OCI-LY7 (cell line): Measurements from ENCODE around the gene BCL2L11.

Experiments
- EZH2phosphoT487 ChIP-seq: fragments of 200-600 bp; sonication (generic); IDR thresholded peaks from 2 replicates; pipeline ENCODE4 v1.6.1; 2018; ENCODE audit warnings: low read depth, borderline replicate concordance, mild to moderate bottlenecking, mixed run types, antibody characterized with exemption, low read length, moderate library complexity, mixed read lengths
- TF ChIP-seq, protein P1 (sequence below): fragments of 200-600 bp; sonication (generic); conservative IDR thresholded peaks from 2 replicates; pipeline ENCODE4 v1.5.1; 2014; ENCODE audit warnings: mild to moderate bottlenecking, antibody characterized with exemption, low read length, moderate library complexity, mixed read lengths

DNA sequence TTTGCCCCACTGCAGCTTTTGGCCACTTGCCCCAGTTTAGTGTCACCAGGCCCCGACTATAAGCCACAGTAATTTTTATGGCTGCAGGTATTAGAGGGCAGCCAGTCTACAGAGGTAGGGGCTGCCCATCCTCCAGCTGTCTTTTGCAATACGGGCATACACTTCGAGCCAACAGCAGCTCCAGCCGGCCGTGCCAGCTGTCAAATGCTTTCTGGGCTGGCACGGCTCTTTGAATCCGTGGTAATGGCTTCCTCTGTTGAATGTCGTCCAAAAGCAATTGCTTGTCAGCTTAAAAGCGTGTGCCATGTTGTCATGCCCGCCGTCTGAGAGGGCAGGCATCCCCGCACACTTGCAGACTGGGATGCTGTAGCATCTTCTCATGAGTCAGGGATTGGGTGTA lies 41.3 kb downstream of the BCL2L11 start:
- no peak for TF ChIP-seq EZH2phosphoT487
- TF ChIP-seq, protein P1, sequence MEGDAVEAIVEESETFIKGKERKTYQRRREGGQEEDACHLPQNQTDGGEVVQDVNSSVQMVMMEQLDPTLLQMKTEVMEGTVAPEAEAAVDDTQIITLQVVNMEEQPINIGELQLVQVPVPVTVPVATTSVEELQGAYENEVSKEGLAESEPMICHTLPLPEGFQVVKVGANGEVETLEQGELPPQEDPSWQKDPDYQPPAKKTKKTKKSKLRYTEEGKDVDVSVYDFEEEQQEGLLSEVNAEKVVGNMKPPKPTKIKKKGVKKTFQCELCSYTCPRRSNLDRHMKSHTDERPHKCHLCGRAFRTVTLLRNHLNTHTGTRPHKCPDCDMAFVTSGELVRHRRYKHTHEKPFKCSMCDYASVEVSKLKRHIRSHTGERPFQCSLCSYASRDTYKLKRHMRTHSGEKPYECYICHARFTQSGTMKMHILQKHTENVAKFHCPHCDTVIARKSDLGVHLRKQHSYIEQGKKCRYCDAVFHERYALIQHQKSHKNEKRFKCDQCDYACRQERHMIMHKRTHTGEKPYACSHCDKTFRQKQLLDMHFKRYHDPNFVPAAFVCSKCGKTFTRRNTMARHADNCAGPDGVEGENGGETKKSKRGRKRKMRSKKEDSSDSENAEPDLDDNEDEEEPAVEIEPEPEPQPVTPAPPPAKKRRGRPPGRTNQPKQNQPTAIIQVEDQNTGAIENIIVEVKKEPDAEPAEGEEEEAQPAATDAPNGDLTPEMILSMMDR = no peak
